K562 (cell line): Measurements from ENCODE around the gene IQCE. TPM values are rescaled to one million over a fixed set of nuclear protein-coding genes. Genes with fewer than 3 reads are reported as not detected.

Experiments used
- CGGBP1 ChIP-seq: fragments of 250-450 bp; sonication (Bioruptor Pico); IDR thresholded peaks from 2 replicates; pipeline ENCODE4 v1.9.0; 2021; ENCODE audit warnings: mild to moderate bottlenecking
- FOSL1 ChIP-seq: fragments of 200-800 bp; sonication (Bioruptor generic); conservative IDR thresholded peaks from 2 replicates; pipeline ENCODE4 v1.6.1; 2016; ENCODE audit warnings: missing genetic modification characterization, missing compliant biosample characterization
- HMGXB4 ChIP-seq: sonication (generic); formaldehyde crosslinking; IDR thresholded peaks from 2 replicates; pipeline ENCODE4 v1.8.1; 2023; ENCODE audit warnings: mild to moderate bottlenecking, missing genetic modification reagents
- MGA ChIP-seq: fragments of 450-650 bp; IDR thresholded peaks from 2 replicates; pipeline ENCODE4 v1.6.1; 2016; ENCODE audit warnings: mild to moderate bottlenecking, moderate library complexity
- NFIC ChIP-seq: fragments of 450-650 bp; IDR thresholded peaks from 2 replicates; pipeline ENCODE4 v1.6.1; 2017; ENCODE audit warnings: mild to moderate bottlenecking, inconsistent platforms
- NR2F6 ChIP-seq: fragments of 450-650 bp; formaldehyde crosslinking; IDR thresholded peaks from 2 replicates; pipeline ENCODE4 v1.4.0; 2020; ENCODE audit warnings: mild to moderate bottlenecking
- PCBP2 ChIP-seq: fragments of 200-400 bp; formaldehyde crosslinking; IDR thresholded peaks from 2 replicates; pipeline ENCODE4 v1.6.1; 2018; ENCODE audit warnings: low read length, low read depth, mild to moderate bottlenecking, moderate library complexity; ENCODE audit not compliant: poor library complexity, severe bottlenecking
- THRA ChIP-seq: fragments of 450-650 bp; IDR thresholded peaks from 2 replicates; pipeline ENCODE4 v1.6.1; 2017; ENCODE audit warnings: mild to moderate bottlenecking, moderate library complexity
- ZNF277 ChIP-seq: fragments of 250-450 bp; sonication (Bioruptor Pico); IDR thresholded peaks from 2 replicates; pipeline ENCODE4 v1.8.0; 2022; ENCODE audit warnings: inconsistent platforms, mild to moderate bottlenecking, moderate library complexity, borderline replicate concordance
- ZNF3 ChIP-seq: fragments of 250-450 bp; sonication (Bioruptor Pico); IDR thresholded peaks from 2 replicates; pipeline ENCODE4 v1.5.0; 2021; ENCODE audit warnings: mild to moderate bottlenecking, moderate library complexity
- polyA plus RNA-seq, 8 experiments: library from polyadenylated mRNA; depleted of rRNA in 4 of 8; stranded (reverse) in 5 of 8; unstranded in 3 of 8; fragments of >200 nt; fragmentation: Nextera tagmentation in 2 of 8; fragmentation: Illumina TruSeq in 1 of 8; extraction: Ambion mirVana in 2 of 8; extraction: Trizol in 1 of 8; gene quantifications; 2 replicates each; pipeline versions ENCODE4 v1.2.1 to v1.2.3, GENCODE V29; 2011 to 2014; ENCODE audit warnings: inconsistent platforms in 1 of 8, missing spikeins in 1 of 8
- total RNA-seq, 7 experiments: library from RNA; depleted of rRNA in 6 of 7; stranded (reverse); fragments of >200 nt in 6 of 7; fragmentation: Illumina TruSeq in 2 of 7; extraction: Trizol in 2 of 7; gene quantifications; 2 replicates each; pipeline versions ENCODE4 v1.2.1 to v1.2.3, GENCODE V29; 2011 to 2021; ENCODE audit warnings: low replicate concordance in 1 of 7

IQCE gene
- total and polyA plus RNA-seq, 9 of the 15 experiments (the other 6 are each of a cell fraction or from before 2014, with no cell fraction given): 0.18 to 8.5 (median 4.2) TPM

GRCh38 chr7:2632733-2633537 is 74.2 kb downstream of the IQCE start (continued):
- TF ChIP-seq PCBP2: no peak
- no peak for TF ChIP-seq CGGBP1 (CRISPR knock-in tag)
- no peak for TF ChIP-seq HMGXB4 (CRISPR knock-in tag)
- no peak for TF ChIP-seq NR2F6 (CRISPR knock-in tag)
- peak; percentile 77 for TF ChIP-seq NFIC
- TF ChIP-seq FOSL1 (tag): no peak
- no peak for TF ChIP-seq ZNF3 (CRISPR knock-in tag)
- TF ChIP-seq ZNF277 (CRISPR knock-in tag): no peak
- TF ChIP-seq MGA: no peak
- no peak for TF ChIP-seq THRA
